ENCODE results near the gene MRM2. TPM values are rescaled to one million over a fixed set of nuclear protein-coding genes. Genes with fewer than 3 reads are reported as not detected.
"Not testable (repeated sequence)": the region's sequence is repeated elsewhere in the genome, so short reads cannot be mapped to it uniquely, and the experiment has no call there.

MRM2 gene
- polyA plus RNA-seq, 5 donors, result 24.4 to 33.4 (median 31.0) TPM

GRCh38 chr7:2269089-2269990 is 27.3 kb upstream of the MRM2 start:
- not testable (repeated sequence) for DNase-seq

DNA sequence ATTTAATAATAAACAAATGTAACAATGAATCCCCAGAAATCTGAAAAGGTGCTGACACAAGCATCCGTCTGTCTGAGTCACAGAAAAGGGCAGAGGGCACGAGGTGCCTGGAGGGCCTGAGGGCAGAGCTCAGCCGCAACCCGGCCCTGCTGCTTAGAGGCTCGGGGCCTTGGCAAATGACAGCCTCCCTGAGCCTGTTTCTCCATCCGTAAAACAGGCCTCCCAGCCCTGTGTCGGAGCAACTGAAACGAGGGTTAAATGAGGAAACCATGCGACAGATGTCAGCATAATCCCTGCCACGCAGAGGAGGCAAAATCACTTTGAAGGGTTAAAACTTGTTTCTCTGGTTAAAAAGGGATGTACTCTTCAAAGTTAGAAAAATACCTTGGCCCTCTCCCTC is 24.9 kb upstream of the MRM2 start:
- DNase-seq, result no peak

- DNase-seq, result no peak
These were observed 22.2 kb upstream of the MRM2 start for GRCh38 chr7:2264158-2264557.

GRCh38 chr7:2263176-2263575 is 21.2 kb upstream of the MRM2 start:
- DNase-seq, result no peak

GRCh38 chr7:2261611-2262010 is 19.6 kb upstream of the MRM2 start:
- DNase-seq, result no peak

- DNase-seq, result peak in 1 of 2 donors; percentile 38
These were observed 18.8 kb upstream of the MRM2 start for GRCh38 chr7:2260820-2261219.

DNA sequence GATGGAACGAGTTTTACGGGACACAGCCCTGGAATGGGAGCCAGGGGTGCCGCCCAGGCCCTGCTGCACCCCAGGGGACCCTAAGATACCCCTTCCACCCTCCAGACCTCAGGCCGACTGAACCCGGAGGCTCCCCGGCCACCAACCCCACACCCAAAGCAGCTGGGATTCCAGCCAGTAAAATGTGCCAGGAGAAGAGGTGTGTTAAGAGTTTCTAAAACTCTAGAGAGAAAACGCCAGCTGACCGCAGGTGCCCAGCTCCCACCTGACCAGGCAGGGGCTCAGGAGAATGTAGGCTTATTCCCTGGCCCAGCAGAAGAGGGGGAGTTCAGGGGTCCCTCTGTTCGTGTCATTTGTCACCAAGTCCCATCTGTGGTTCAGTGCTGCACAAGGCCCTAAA is 17.5 kb upstream of the MRM2 start:
- no peak for DNase-seq

DNA sequence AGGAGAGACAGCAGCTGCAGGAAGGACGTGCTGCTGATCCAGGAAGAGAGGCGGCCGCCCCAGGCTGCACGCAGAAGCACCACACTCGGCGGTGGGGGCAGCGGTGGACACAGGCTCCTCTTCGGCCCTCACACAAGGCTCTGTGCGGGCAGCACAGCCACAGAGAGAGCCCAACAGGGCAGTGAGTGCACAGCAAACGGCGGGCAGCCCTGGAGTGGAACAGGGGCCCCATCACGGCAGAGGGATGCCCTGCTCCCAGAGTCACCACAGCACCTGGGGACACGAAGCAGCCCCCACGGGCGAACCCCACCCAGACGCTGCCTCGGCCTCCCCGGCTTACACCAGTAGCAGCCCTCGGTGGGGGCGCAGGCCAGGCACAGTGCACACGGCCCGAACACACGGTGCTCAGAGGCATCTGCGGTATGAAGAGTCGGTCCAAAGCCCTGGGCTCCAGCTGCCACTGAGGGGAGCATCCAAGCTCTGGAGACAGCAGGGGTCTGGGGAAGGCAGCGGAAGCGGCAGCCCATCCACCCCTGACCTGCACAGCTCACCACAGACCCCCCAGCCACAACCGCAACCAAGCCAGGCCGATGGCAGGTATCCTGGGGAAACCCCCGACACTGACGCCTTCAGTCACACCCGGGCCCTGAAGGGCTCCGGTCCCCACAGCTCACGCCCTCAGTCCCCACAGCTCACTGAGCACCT is 16.8 kb upstream of the MRM2 start:
- DNase-seq, result no peak

DNA sequence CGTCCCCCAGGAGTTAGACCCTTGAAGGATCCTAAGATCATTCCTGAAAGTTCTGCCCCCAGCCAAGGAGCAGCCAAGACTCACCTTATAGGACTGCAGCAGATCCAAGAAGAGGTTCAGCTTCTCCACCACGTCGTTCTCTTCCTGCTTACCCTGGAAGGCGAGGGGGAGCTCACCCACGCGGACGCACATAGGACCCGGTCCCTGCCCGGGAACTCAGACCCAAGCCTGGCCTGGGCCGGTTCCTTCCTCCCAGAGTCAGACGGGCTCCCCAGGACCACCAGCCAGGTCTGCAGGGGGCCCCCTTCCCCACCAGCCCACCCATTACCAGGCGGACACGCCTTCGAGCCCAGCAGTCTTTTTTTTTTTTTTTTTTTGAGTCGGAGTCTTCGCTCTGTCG is 15.6 kb upstream of the MRM2 start:
- DNase-seq, result no peak

- DNase-seq, result no peak
These were observed 15.1 kb upstream of the MRM2 start for GRCh38 chr7:2257046-2257551.

DNA sequence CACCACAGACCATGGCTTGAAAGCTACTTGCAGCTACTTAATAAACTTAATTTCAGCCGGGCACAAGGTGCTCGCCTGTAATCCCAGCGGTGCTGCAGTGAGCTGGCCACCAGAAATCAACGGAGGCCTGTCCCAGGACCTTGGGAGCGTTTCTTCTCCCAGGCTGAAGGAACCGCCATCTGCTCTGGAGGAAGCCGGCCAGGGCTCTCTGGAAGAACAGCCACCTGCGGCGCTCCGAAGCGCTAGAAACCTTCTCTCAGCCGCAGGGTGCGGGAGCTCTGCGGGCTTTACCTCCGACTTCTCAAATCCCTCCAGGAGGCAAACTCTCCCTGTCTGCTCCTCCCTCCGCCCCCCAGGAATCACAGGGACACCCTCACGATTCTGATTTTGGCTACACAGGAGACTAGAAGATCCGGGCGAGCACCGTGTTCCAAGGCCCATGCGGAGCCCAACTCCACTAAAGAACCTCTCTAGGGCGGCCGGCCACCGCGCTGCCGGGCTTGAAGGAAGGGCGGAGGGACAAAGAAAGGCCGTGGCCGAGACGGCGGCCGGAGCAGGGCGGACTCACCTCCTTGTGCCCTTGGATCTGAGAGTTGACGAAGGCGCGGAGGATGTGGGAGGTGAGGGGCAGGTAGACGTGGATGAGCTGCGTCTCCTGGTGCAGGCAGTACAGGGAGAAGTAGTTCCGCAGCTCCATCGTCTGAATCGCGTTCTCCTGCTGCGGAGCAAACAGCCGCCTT is 14.5 kb upstream of the MRM2 start:
- no peak for DNase-seq

GRCh38 chr7:2255145-2256139 is 13.4 kb upstream of the MRM2 start:
- DNase-seq, result no peak

GRCh38 chr7:2254429-2255144 is 12.6 kb upstream of the MRM2 start:
- DNase-seq, result no peak

DNA sequence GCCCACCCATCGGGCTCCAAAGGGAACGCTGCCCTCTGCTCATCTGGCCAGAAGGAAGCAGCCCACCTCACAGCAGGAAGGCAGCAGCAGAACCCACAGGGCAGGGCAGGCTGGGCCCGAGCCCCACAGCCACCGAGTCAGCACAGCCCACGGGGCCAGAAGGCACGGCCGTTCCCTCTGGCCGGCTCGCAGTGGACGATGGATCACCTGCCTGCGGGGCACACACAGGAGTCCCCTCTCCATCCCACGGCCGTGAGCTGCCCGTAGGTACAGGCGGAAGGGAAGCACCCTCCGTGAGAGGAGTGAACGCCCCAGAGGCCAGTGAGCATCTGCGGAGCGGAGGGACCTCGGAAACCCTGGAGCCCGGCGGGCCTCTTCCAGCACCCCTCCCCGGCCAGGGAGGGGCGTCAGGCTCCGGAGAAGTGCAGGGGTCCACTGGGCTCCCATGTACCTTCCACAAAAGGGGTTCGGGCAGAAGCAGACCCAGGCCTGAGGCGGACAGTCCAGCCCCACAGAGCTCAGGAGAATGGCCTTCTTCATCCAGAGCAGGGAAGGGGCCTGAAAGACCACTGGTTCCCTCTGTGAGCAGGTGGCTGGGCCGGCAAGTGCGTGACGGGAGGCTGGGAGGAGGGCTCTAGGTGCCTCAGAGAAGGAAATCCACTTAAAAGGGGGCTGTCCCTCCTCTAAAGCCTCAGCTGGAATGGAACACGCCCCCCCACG is 11.7 kb upstream of the MRM2 start:
- no peak for DNase-seq

- DNase-seq, result no peak
These were observed 11.0 kb upstream of the MRM2 start for GRCh38 chr7:2253021-2253420.

- DNase-seq, result no peak
These were observed 10.1 kb upstream of the MRM2 start for GRCh38 chr7:2251841-2252771.

GRCh38 chr7:2251381-2251780 is 9.4 kb upstream of the MRM2 start:
- no peak for DNase-seq

DNA sequence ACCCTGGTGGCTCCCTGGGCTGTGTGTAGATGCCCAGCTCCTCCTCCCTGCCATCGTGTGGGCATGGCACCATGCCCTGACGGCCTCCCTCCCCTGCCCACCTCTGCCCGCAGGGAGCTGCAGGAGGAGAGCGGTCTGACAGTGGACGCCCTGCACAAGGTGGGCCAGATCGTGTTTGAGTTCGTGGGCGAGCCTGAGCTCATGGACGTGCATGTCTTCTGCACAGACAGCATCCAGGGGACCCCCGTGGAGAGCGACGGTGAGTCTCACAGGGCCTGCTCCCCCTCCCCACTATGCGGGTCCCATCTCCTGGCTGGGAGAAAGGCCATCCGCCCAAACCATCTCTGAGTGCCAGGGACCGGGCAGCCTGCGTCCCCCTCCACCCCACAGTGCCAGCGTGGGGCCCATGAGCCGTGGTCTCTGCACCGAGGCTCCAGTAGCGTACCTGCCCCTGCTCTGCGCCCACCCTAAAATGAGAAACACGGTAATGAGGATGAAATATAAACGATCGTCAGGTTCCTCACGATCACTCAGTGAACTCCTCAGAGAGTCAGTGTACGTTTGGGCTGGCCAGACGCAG is 7.8 kb upstream of the MRM2 start:
- DNase-seq, result no peak
